ENCODE data around the gene LRP1B. TPM values are rescaled to one million over a fixed set of nuclear protein-coding genes. Genes with fewer than 3 reads are reported as not detected.

The LRP1B gene
- polyA plus RNA-seq, 1 donor from 2014 or later: 12.7 TPM

- Histone ChIP-seq H3K4me2 (ENCODE audit: low read length) (no peak overlapping the region), H3K27me3 (ENCODE audit: insufficient read depth, low read depth, low read length) (no peaks in the 10 kb centered on the region), H2AFZ (ENCODE audit: low read depth, low read length) (no peak overlapping the region), H3K4me3 (ENCODE audit: low read length) (no peak overlapping the region), H3K9me3 (ENCODE audit: low read length) (no peaks in the 10 kb centered on the region), H3K9me2 (ENCODE audit: insufficient read depth, low read length) (no peaks in the 10 kb centered on the region), H3K36me3 (ENCODE audit: insufficient read depth, low read length) (no peaks in the 10 kb centered on the region), H3F3A (ENCODE audit: insufficient read depth, low read length, poor library complexity, severe bottlenecking) (no peaks in the 10 kb centered on the region), H3K9ac (ENCODE audit: low read length) (no peak overlapping the region), H3K27ac (ENCODE audit: low read length) (no peak overlapping the region), H3K79me2 (replicated peaks; ENCODE audit: insufficient read depth, low read length) (no peaks in the 10 kb centered on the region), H4K20me1 (ENCODE audit: insufficient read depth) (no peaks in the 10 kb centered on the region)
- TF ChIP-seq MXI1 (conservative IDR thresholded peaks at IDR 0.05; ENCODE audit: poor library complexity, severe bottlenecking): no peak
- TF ChIP-seq REST (IDR thresholded peaks at IDR 0.05; ENCODE audit: borderline replicate concordance): no peak
- TF ChIP-seq EP300 (conservative IDR thresholded peaks at IDR 0.05; ENCODE audit: poor library complexity, severe bottlenecking): no peak
- TF ChIP-seq RAD21 (conservative IDR thresholded peaks at IDR 0.05): no peak
These were observed 525.7 kb downstream of the LRP1B start for GRCh38 chr2:141605163-141605562.

GRCh38 chr2:141601511-141602152 lies 529.2 kb downstream of the LRP1B start:
- H3K36me3 ChIP-seq (ENCODE audit: insufficient read depth, low read length): no peaks in the 10 kb centered on the region
- H3K9me3 ChIP-seq (ENCODE audit: low read length): no peaks in the 10 kb centered on the region
- no peak overlapping the region for H3K4me2 ChIP-seq (ENCODE audit: low read length)
- H3K9ac ChIP-seq (ENCODE audit: low read length): no peak overlapping the region
- H2AFZ ChIP-seq (ENCODE audit: low read depth, low read length): no peak overlapping the region
- no peak for TF ChIP-seq POLR2AphosphoS5 (IDR thresholded peaks at IDR 0.05)
- no peak for TF ChIP-seq TAF1 (IDR thresholded peaks at IDR 0.05; ENCODE audit: low read depth)
- no peak for TF ChIP-seq EP300 (conservative IDR thresholded peaks at IDR 0.05; ENCODE audit: poor library complexity, severe bottlenecking)
- TF ChIP-seq CTCF (IDR thresholded peaks at IDR 0.05; ENCODE audit: poor library complexity, severe bottlenecking): no peak
- no peak for TF ChIP-seq MXI1 (conservative IDR thresholded peaks at IDR 0.05; ENCODE audit: poor library complexity, severe bottlenecking)
- TF ChIP-seq EZH2 (IDR thresholded peaks at IDR 0.05; ENCODE audit: borderline replicate concordance, insufficient read depth, low read length, poor library complexity, severe bottlenecking): no peak
- TF ChIP-seq RAD21 (conservative IDR thresholded peaks at IDR 0.05): no peak
- TF ChIP-seq SMC3 (conservative IDR thresholded peaks at IDR 0.05; ENCODE audit: poor library complexity): no peak
- no peak for TF ChIP-seq REST (IDR thresholded peaks at IDR 0.05; ENCODE audit: borderline replicate concordance)
- H3K79me2 ChIP-seq (replicated peaks; ENCODE audit: insufficient read depth, low read length): no peaks in the 10 kb centered on the region
- H4K20me1 ChIP-seq (ENCODE audit: insufficient read depth): no peaks in the 10 kb centered on the region
- H3K27me3 ChIP-seq (ENCODE audit: insufficient read depth, low read depth, low read length): no peaks in the 10 kb centered on the region
- no peaks in the 10 kb centered on the region for H3K9me2 ChIP-seq (ENCODE audit: insufficient read depth, low read length)
- no peaks in the 10 kb centered on the region for H3F3A ChIP-seq (ENCODE audit: insufficient read depth, low read length, poor library complexity, severe bottlenecking)
- no peak overlapping the region for H3K27ac ChIP-seq (ENCODE audit: low read length)
- no peak overlapping the region for H3K4me3 ChIP-seq (ENCODE audit: low read length)

Measured in neural cell (in vitro differentiated cells).